Activated B cell treated with CpG ODN at 0.5 μM for 24 hours (primary cell): ENCODE results near the gene ANKRD24. TPM values are rescaled to one million over a fixed set of nuclear protein-coding genes. Genes with fewer than 3 reads are reported as not detected.

Experiments
- total RNA-seq: library from RNA; stranded (reverse); gene quantifications from 2 replicates; pipeline ENCODE4 v1.2.3, GENCODE V29; 2022

Gene ANKRD24
- total RNA-seq, 1 donor from 2014 or later = 0.49 TPM

Other genes starting within 250 kb of the ANKRD24 start
- gene NMRK2, start 249.6 kb upstream of the ANKRD24 start, total RNA-seq = not detected in 2 replicates
- gene DAPK3, start 211.6 kb upstream of the ANKRD24 start, total RNA-seq = 37.5 and 42.2 TPM in 2 replicates
- 2,958 and 3,229 TPM in 2 replicates for gene EEF2, start 197.2 kb upstream of the ANKRD24 start, total RNA-seq
- 36.4 and 37.2 TPM in 2 replicates for gene PIAS4, start 175.0 kb upstream of the ANKRD24 start, total RNA-seq
- gene ZBTB7A, start 115.8 kb upstream of the ANKRD24 start, total RNA-seq = 44.5 and 49.2 TPM in 2 replicates
- gene MAP2K2, start 58.6 kb upstream of the ANKRD24 start, total RNA-seq = 126 TPM in 2 replicates
- gene CREB3L3, start 29.1 kb upstream of the ANKRD24 start, total RNA-seq = not detected in 2 replicates
- 34.1 and 36.8 TPM in 2 replicates for gene SIRT6, start 126 bp upstream of the ANKRD24 start, total RNA-seq
- gene EBI3, start 46.8 kb downstream of the ANKRD24 start, total RNA-seq = 177 and 186 TPM in 2 replicates
- gene YJU2, start 64.4 kb downstream of the ANKRD24 start, total RNA-seq = 40.7 and 43.0 TPM in 2 replicates
- not detected in 2 replicates for gene SHD, start 96.6 kb downstream of the ANKRD24 start, total RNA-seq
- gene TMIGD2, start 119.7 kb downstream of the ANKRD24 start, total RNA-seq = not detected in 2 replicates
- gene FSD1, start 121.9 kb downstream of the ANKRD24 start, total RNA-seq = 1.4 and 2.6 TPM in 2 replicates
- gene STAP2, start 156.1 kb downstream of the ANKRD24 start, total RNA-seq = 1.1 and 1.3 TPM in 2 replicates
- gene MPND, start 160.9 kb downstream of the ANKRD24 start, total RNA-seq = 25.2 and 29.8 TPM in 2 replicates
- 33.8 and 43.7 TPM in 2 replicates for gene SH3GL1, start 217.9 kb downstream of the ANKRD24 start, total RNA-seq
- gene CHAF1A, start 220.0 kb downstream of the ANKRD24 start, total RNA-seq = 13.9 and 19.2 TPM in 2 replicates